HG03060 (cell line): ENCODE measurements around the gene KLHDC7B.
A peak's percentile ranks its signal among the peaks of the same experiment; 100 is the strongest.

Experiments
- ATAC-seq: cut with Tn5 transposase; IDR thresholded peaks from one replicate; pipeline ENCODE4 v1.9.1; 2021; ENCODE audit warnings: low read depth, moderate number of reproducible peaks; ENCODE audit not compliant: unreplicated experiment

KLHDC7B gene

GRCh38 chr22:50569896-50570535 is 24.3 kb downstream of the KLHDC7B start:
- ATAC-seq = no peak

GRCh38 chr22:50570861-50571260 is 25.2 kb downstream of the KLHDC7B start:
- ATAC-seq = no peak

- no peak for ATAC-seq
These were observed 25.8 kb downstream of the KLHDC7B start for GRCh38 chr22:50571264-50572175.

- no peak for ATAC-seq
These were observed 27.3 kb downstream of the KLHDC7B start for GRCh38 chr22:50572965-50573364.

- no peak for ATAC-seq
These were observed 28.0 kb downstream of the KLHDC7B start for GRCh38 chr22:50573491-50574382.

- no peak for ATAC-seq
These were observed 28.7 kb downstream of the KLHDC7B start for GRCh38 chr22:50574383-50574755.

GRCh38 chr22:50575426-50575941 is 29.8 kb downstream of the KLHDC7B start:
- no peak for ATAC-seq

GRCh38 chr22:50576070-50576469 is 30.4 kb downstream of the KLHDC7B start:
- no peak for ATAC-seq

GRCh38 chr22:50576806-50577696 is 31.4 kb downstream of the KLHDC7B start:
- no peak for ATAC-seq

GRCh38 chr22:50577697-50577986 is 31.9 kb downstream of the KLHDC7B start:
- no peak for ATAC-seq

- ATAC-seq = no peak
These were observed 32.5 kb downstream of the KLHDC7B start, which contains the start of gene CPT1B for GRCh38 chr22:50577987-50578775. Gene CPT1B (minus strand): TSS chr22:50578427. CDS start chr22:50577915, 512 bp downstream.

- ATAC-seq = no peak
These were observed 33.1 kb downstream of the KLHDC7B start for GRCh38 chr22:50578776-50579310.

- no peak for ATAC-seq
These were observed 34.1 kb downstream of the KLHDC7B start for GRCh38 chr22:50579752-50580151.

GRCh38 chr22:50581031-50581949 is 35.6 kb downstream of the KLHDC7B start:
- ATAC-seq = no peak

GRCh38 chr22:50581950-50582492 is 36.3 kb downstream of the KLHDC7B start:
- no peak for ATAC-seq

- peak; percentile 80 for ATAC-seq
These were observed 37.0 kb downstream of the KLHDC7B start, which contains the start of gene CHKB for GRCh38 chr22:50582493-50583293. Gene CHKB (minus strand): TSS chr22:50582849. CDS start chr22:50582781, 68 bp downstream.
